ENCODE measurements around the gene ATG9B.

DNA sequence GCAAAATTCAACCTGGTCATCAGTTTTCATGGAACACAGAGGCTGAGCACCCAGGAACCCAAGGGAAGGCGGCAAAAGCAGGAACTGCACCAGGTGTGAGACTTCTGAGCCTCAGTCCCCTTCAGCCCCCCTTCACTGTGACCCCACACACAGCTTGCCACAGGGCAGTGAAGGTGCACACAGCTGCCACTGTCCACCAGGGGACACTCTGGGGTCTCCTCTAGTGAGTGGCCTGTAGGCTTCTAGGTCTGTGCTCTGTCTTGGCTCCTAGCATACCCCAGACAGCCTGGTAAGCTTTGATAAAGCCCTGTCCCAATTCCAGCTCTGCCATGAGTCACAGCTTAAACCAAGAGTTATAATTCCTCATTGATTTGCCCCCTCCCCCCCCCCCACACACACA is 58.3 kb downstream of the ATG9B start:
- TF ChIP-seq, protein P1, sequence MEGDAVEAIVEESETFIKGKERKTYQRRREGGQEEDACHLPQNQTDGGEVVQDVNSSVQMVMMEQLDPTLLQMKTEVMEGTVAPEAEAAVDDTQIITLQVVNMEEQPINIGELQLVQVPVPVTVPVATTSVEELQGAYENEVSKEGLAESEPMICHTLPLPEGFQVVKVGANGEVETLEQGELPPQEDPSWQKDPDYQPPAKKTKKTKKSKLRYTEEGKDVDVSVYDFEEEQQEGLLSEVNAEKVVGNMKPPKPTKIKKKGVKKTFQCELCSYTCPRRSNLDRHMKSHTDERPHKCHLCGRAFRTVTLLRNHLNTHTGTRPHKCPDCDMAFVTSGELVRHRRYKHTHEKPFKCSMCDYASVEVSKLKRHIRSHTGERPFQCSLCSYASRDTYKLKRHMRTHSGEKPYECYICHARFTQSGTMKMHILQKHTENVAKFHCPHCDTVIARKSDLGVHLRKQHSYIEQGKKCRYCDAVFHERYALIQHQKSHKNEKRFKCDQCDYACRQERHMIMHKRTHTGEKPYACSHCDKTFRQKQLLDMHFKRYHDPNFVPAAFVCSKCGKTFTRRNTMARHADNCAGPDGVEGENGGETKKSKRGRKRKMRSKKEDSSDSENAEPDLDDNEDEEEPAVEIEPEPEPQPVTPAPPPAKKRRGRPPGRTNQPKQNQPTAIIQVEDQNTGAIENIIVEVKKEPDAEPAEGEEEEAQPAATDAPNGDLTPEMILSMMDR (IDR thresholded peaks at IDR 0.05): no peak
- no peak for TF ChIP-seq POLR2A (IDR thresholded peaks at IDR 0.05)

All from uterus (tissue), 2 donors.